ENCODE data around the gene SORL1.

DNA sequence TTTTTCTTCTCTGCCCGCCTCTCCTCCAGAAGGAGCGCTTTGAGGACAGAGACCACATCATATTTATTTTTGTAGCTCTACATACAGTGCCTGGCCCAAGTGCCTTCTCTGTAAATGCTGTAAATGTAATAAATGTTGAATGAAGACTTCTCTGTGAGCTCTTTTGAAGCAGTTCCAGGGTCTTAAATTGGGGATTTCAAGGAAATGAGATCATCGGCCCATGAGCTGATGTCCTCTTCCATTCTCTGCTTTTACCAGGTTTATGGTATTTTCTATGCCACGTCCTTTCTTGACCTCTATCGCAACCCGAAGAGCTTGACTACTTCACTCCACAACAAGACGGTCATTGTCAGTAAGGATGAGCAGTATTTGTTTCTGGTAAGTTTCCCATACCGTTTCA, 166.4 kb downstream of the SORL1 start:
- TF ChIP-seq, protein P1, sequence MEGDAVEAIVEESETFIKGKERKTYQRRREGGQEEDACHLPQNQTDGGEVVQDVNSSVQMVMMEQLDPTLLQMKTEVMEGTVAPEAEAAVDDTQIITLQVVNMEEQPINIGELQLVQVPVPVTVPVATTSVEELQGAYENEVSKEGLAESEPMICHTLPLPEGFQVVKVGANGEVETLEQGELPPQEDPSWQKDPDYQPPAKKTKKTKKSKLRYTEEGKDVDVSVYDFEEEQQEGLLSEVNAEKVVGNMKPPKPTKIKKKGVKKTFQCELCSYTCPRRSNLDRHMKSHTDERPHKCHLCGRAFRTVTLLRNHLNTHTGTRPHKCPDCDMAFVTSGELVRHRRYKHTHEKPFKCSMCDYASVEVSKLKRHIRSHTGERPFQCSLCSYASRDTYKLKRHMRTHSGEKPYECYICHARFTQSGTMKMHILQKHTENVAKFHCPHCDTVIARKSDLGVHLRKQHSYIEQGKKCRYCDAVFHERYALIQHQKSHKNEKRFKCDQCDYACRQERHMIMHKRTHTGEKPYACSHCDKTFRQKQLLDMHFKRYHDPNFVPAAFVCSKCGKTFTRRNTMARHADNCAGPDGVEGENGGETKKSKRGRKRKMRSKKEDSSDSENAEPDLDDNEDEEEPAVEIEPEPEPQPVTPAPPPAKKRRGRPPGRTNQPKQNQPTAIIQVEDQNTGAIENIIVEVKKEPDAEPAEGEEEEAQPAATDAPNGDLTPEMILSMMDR (IDR thresholded peaks at IDR 0.05; ENCODE audit: low read length), result no peak
- no peak for TF ChIP-seq EZH2 (IDR thresholded peaks at IDR 0.05; ENCODE audit: borderline replicate concordance, low read length)
